Karpas-422 (cell line): ENCODE results near the gene TRIM28. TPM values are rescaled to one million over a fixed set of nuclear protein-coding genes. Genes with fewer than 3 reads are reported as not detected.
"Not testable (repeated sequence)": the region's sequence is repeated elsewhere in the genome, so short reads cannot be mapped to it uniquely, and the experiment has no call there.

ENCODE experiments used
- DNase-seq: peaks from one replicate; pipeline ENCODE4 v3.0.0-alpha.2; 2015
- H2AFZ ChIP-seq: fragments of 200-600 bp; sonication (generic); 2 replicates; pipeline ENCODE4 v1.6.1; 2014; ENCODE audit warnings: antibody characterized with exemption, low read length, mixed read lengths
- H3K27ac ChIP-seq: fragments of 200-600 bp; sonication (generic); 2 replicates; pipeline ENCODE4 v1.5.1; 2014; ENCODE audit warnings: mild to moderate bottlenecking, low read length, moderate library complexity
- H3K27me3 ChIP-seq: fragments of 200-600 bp; sonication (generic); 2 replicates; pipeline ENCODE4 v1.6.1; 2014; ENCODE audit warnings: low read length, mixed read lengths
- H3K36me3 ChIP-seq: fragments of 200-600 bp; sonication (generic); 2 replicates; pipeline ENCODE4 v1.6.1; 2014; ENCODE audit warnings: low read length, mixed read lengths; ENCODE audit not compliant: insufficient read depth
- H3K4me1 ChIP-seq: fragments of 200-600 bp; sonication (generic); 2 replicates; pipeline ENCODE4 v1.6.1; 2014; ENCODE audit warnings: mild to moderate bottlenecking, low read length, mixed read lengths
- H3K4me2 ChIP-seq: fragments of 200-600 bp; sonication (generic); 2 replicates; pipeline ENCODE4 v1.6.1; 2014; ENCODE audit warnings: low read length, low read depth, mild to moderate bottlenecking; ENCODE audit not compliant: poor library complexity, severe bottlenecking
- H3K4me3 ChIP-seq: fragments of 200-600 bp; sonication (generic); 2 replicates; pipeline ENCODE4 v1.5.1; 2014; ENCODE audit warnings: mild to moderate bottlenecking, antibody characterized with exemption, low read length, mixed read lengths
- H3K79me2 ChIP-seq: fragments of 200-600 bp; sonication (generic); 2 replicates; pipeline ENCODE4 v1.6.1; 2014; ENCODE audit warnings: mild to moderate bottlenecking, low read length, mixed read lengths
- H3K9ac ChIP-seq: fragments of 200-600 bp; sonication (generic); 2 replicates; pipeline ENCODE4 v1.6.0; 2014; ENCODE audit warnings: low read length
- H3K9me2 ChIP-seq: fragments of 200-600 bp; sonication (generic), shearing (Covaris generic); replicated peaks from 2 replicates; pipeline ENCODE4 v1.6.0; 2014; ENCODE audit warnings: mild to moderate bottlenecking, low read length, moderate library complexity; ENCODE audit not compliant: insufficient read depth
- H3K9me3 ChIP-seq: fragments of 300-700, 200-600 bp; sonication (generic); 2 replicates; pipeline ENCODE4 v1.6.1; 2014; ENCODE audit warnings: low read length, mixed read lengths
- H4K20me1 ChIP-seq: fragments of 200-600 bp; sonication (generic); 2 replicates; pipeline ENCODE4 v1.6.1; 2014; ENCODE audit warnings: mild to moderate bottlenecking, antibody characterized with exemption, low read length, low read depth; ENCODE audit not compliant: insufficient read depth
- total RNA-seq: library from RNA; depleted of rRNA; stranded (reverse); fragments of >200 nt; shearing (Covaris generic); gene quantifications from 2 replicates; pipeline ENCODE4 v1.2.3, GENCODE V29; 2014; ENCODE audit warnings: low replicate concordance

The TRIM28 gene
- total RNA-seq, 1 experiment from 2014 or later: 142 TPM

GRCh38 chr19:58529405-58529804, 14.5 kb upstream of the TRIM28 start:
- Histone ChIP-seq H3K27me3 (no peaks in the 10 kb centered on the region), H3K4me2 (no peak overlapping the region), H2AFZ (no peak overlapping the region), H3K36me3 (no peaks in the 10 kb centered on the region), H3K9me2 (no peaks in the 10 kb centered on the region), H3K9ac (no peak overlapping the region), H3K79me2 (no peaks in the 10 kb centered on the region), H3K4me3 (no peak overlapping the region), H3K4me1 (peaks cover 14% of the 10 kb centered on the region), H3K9me3 (no peaks in the 10 kb centered on the region), H4K20me1 (no peaks in the 10 kb centered on the region), H3K27ac (no peak overlapping the region)
- DNase-seq: no peak

- no peak for DNase-seq
- peak overlapping the region; percentile 15 for H3K4me2 ChIP-seq
Observed at GRCh38 chr19:58531034-58531840, 12.6 kb upstream of the TRIM28 start.

GRCh38 chr19:58535857-58536256, 8.0 kb upstream of the TRIM28 start:
- Histone ChIP-seq H3K4me3 (no peak overlapping the region), H3K9ac (no peak overlapping the region), H2AFZ (no peak overlapping the region), H3K36me3 (no peaks in the 10 kb centered on the region), H3K27me3 (no peaks in the 10 kb centered on the region), H3K4me2 (no peak overlapping the region), H3K4me1 (peaks cover 14% of the 10 kb centered on the region), H3K9me2 (no peaks in the 10 kb centered on the region), H4K20me1 (no peaks in the 10 kb centered on the region), H3K9me3 (no peaks in the 10 kb centered on the region), H3K79me2 (no peaks in the 10 kb centered on the region), H3K27ac (no peak overlapping the region)
- no peak for DNase-seq

More at GRCh38 chr19:58531034-58531840, 12.6 kb upstream of the TRIM28 start:
- Histone ChIP-seq H3K9me3 (no peaks in the 10 kb centered on the region), H3K9ac (no peak overlapping the region), H3K9me2 (no peaks in the 10 kb centered on the region), H3K79me2 (no peaks in the 10 kb centered on the region), H3K27ac (no peak overlapping the region), H4K20me1 (no peaks in the 10 kb centered on the region), H3K27me3 (no peaks in the 10 kb centered on the region), H2AFZ (no peak overlapping the region), H3K4me1 (peaks cover 14% of the 10 kb centered on the region), H3K36me3 (no peaks in the 10 kb centered on the region), H3K4me3 (no peak overlapping the region)

GRCh38 chr19:58536852-58537798, 6.7 kb upstream of the TRIM28 start:
- Histone ChIP-seq H3K36me3 (no peaks in the 10 kb centered on the region), H3K27me3 (no peaks in the 10 kb centered on the region), H2AFZ (no peak overlapping the region), H3K9ac (no peak overlapping the region), H3K4me2 (no peak overlapping the region), H3K9me3 (no peaks in the 10 kb centered on the region), H4K20me1 (no peaks in the 10 kb centered on the region), H3K9me2 (no peaks in the 10 kb centered on the region), H3K4me3 (no peak overlapping the region), H3K4me1 (peaks cover 1% of the 10 kb centered on the region), H3K27ac (no peak overlapping the region), H3K79me2 (no peaks in the 10 kb centered on the region)
- no peak for DNase-seq

GRCh38 chr19:58538257-58539168, 5.4 kb upstream of the TRIM28 start:
- no peaks in the 10 kb centered on the region for H3K27me3 ChIP-seq
- H3K79me2 ChIP-seq: no peaks in the 10 kb centered on the region
- no peak overlapping the region for H3K9ac ChIP-seq
- no peak overlapping the region for H3K4me3 ChIP-seq
- no peaks in the 10 kb centered on the region for H4K20me1 ChIP-seq
- H3K9me2 ChIP-seq: no peaks in the 10 kb centered on the region
- no peaks in the 10 kb centered on the region for H3K36me3 ChIP-seq
- no peaks in the 10 kb centered on the region for H3K9me3 ChIP-seq
- no peak overlapping the region for H3K4me2 ChIP-seq
- H3K27ac ChIP-seq: no peak overlapping the region
- H3K4me1 ChIP-seq: peaks cover under 1% of the 10 kb centered on the region; the same call in 1 of the 2 replicates
- DNase-seq: no peak
- no peak overlapping the region for H2AFZ ChIP-seq

- not testable (repeated sequence) for H3K4me3 ChIP-seq, H3K27me3 ChIP-seq, H3K79me2 ChIP-seq, H4K20me1 ChIP-seq, H3K9me3 ChIP-seq, H3K4me2 ChIP-seq, DNase-seq, H3K9me2 ChIP-seq, H3K4me1 ChIP-seq, H3K27ac ChIP-seq, H3K9ac ChIP-seq, H2AFZ ChIP-seq, H3K36me3 ChIP-seq
Observed at GRCh38 chr19:58539169-58539559, 4.7 kb upstream of the TRIM28 start.

- H3K27ac ChIP-seq, H2AFZ ChIP-seq, H3K27me3 ChIP-seq, H3K9ac ChIP-seq, H3K4me3 ChIP-seq, H3K9me3 ChIP-seq, H3K4me2 ChIP-seq, DNase-seq, H3K9me2 ChIP-seq: not testable (repeated sequence)
- Histone ChIP-seq H4K20me1 (peaks cover 27% of the 10 kb centered on the region), H3K79me2 (peaks cover 27% of the 10 kb centered on the region), H3K36me3 (peaks cover 19% of the 10 kb centered on the region), H3K4me1 (peaks cover 17% of the 10 kb centered on the region)
Observed at GRCh38 chr19:58542641-58543372, 1.1 kb upstream of the TRIM28 start.
